Adipose tissue (tissue), 3 donors: ENCODE data around the gene F13B. TPM values are rescaled to one million over a fixed set of nuclear protein-coding genes. Genes with fewer than 3 reads are reported as not detected.
"Not testable (repeated sequence)": the region's sequence is repeated elsewhere in the genome, so short reads cannot be mapped to it uniquely, and the experiment has no call there.

Source experiments
- H3K27ac ChIP-seq: one replicate; pipeline ENCODE4 v1.5.1; 2013; ENCODE audit warnings: low read depth, low read length
- WGBS, 3 donors: extraction: QIAGEN DNeasy Blood & Tissue Kit; methylation state at CpG; one replicate each; pipeline ENCODE4 v1.1.7; 2013; 5-methylcytosine and 5-hydroxymethylcytosine counted together
- polyA plus RNA-seq, 3 donors: library from polyadenylated mRNA; stranded (reverse); fragments of 200-250 nt; gene quantifications; one replicate each; pipeline ENCODE4 v1.2.3, GENCODE V29; 2013
- donor health status: healthy with polysubstance abuse.
- donor health status: Bipolar disorder and iron deficiency.
- donor health status: healthy.

The F13B gene
- polyA plus RNA-seq, 3 donors: not detected

DNA sequence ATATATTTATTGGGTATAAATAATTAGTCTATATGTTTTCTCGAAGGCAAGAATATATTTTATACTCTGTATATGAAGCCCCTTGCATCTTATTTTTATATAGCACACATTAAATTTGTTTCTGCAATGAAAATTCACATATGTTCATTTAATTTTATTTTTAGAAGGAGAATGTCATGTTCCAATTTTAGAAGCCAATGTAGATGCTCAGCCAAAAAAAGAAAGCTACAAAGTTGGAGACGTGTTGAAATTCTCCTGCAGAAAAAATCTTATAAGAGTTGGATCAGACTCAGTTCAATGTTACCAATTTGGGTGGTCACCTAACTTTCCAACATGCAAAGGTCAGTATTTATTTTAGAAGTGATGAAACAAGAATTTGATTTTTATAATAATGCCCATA lies 73.1 kb downstream of the F13B start:
- 54 to 77% (median 71%) methylated on average over 2 of the region's 2 CpGs for WGBS, 3 donors

DNA sequence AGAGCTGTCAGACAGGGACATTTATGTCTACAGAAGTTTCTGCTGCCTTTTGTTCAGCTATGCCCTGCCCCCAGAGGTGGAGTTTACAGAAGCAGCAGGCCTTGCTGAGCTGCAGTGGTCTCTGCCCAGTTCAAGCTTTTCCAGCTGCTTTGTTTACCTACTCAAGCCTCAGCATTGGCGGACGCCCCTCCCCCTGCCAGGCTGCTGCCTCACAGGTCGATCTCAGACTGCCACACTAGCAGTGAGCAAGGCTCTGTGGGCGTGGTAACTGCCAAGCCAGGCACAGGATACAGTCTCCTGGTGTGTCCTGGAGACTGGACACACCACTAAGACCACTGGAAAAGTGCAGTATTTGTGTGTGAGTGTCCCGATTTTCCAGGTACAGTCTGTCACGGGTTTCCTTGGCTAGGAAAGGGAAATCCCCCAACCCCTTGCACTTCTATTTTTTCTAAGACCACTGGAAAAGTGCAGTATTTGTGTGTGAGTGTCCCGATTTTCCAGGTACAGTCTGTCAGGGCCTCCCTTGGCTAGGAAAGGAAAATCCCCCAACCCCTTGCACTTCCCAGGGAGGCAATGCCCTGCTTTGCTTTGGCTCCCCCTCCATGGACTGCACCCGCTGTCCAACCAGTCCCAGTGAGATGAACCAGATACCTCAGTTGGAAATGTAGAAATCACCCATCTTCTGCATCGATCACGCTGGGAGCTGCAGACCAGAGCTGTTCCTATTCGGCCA lies 75.0 kb downstream of the F13B start:
- WGBS, 3 donors: 41 to 69% (median 68%) methylated on average over 11 of the region's 11 CpGs

More for the DNA sequence above, 73.1 kb downstream of the F13B start:
- H3K27ac ChIP-seq: no peak overlapping the region

More for the DNA sequence above, 75.0 kb downstream of the F13B start:
- H3K27ac ChIP-seq: not testable (repeated sequence)

Other genes starting within 250 kb of the F13B start
- 1 to 10 TPM in 2 of 3 donors, not detected in 1; 1.2 to 1.3 TPM for gene CFHR1, start 247.5 kb downstream of the F13B start, polyA plus RNA-seq
- not detected for gene CFHR4, start 179.2 kb downstream of the F13B start, polyA plus RNA-seq
- gene CFHR2, start 123.5 kb downstream of the F13B start, polyA plus RNA-seq: not detected
- not detected for gene CFHR5, start 89.7 kb downstream of the F13B start, polyA plus RNA-seq
- under 1 TPM; under 0.01 to 0.09 (median 0.07) TPM for gene ASPM, start 79.4 kb upstream of the F13B start, polyA plus RNA-seq
- gene ZBTB41, start 134.0 kb upstream of the F13B start, polyA plus RNA-seq: 1 to 10 TPM; 1.8 to 4.9 (median 1.9) TPM
- gene CRB1, start 201.0 kb upstream of the F13B start, polyA plus RNA-seq: under 1 TPM in 2 of 3 donors, not detected in 1; 0.01 to 0.16 TPM